Renal pelvis (tissue), 4 donors: Measurements from ENCODE around the gene NELL1. TPM values are rescaled to one million over a fixed set of nuclear protein-coding genes. Genes with fewer than 3 reads are reported as not detected.
A peak's percentile ranks its signal among the peaks of the same experiment; 100 is the strongest.

Experiments
- DNase-seq: peaks from one replicate; pipeline ENCODE4 v3.0.0-alpha.2; 2013
- polyA plus RNA-seq, 3 donors: library from polyadenylated mRNA; unstranded; fragments of 120-200 nt; gene quantifications; one replicate each; pipeline ENCODE4 v1.2.1, GENCODE V29; 2013; ENCODE audit not compliant: insufficient read length in 3 of 3

NELL1 gene
- polyA plus RNA-seq, 3 donors = 1.3 to 2.8 (median 1.8) TPM

GRCh38 chr11:21560466-21560975 is 891.1 kb downstream of the NELL1 start:
- DNase-seq = no peak

GRCh38 chr11:21561581-21561980 is 892.2 kb downstream of the NELL1 start:
- DNase-seq = no peak

GRCh38 chr11:21564095-21564494 is 894.7 kb downstream of the NELL1 start:
- DNase-seq = no peak

GRCh38 chr11:21564833-21565682 is 895.7 kb downstream of the NELL1 start:
- DNase-seq = no peak

GRCh38 chr11:21566521-21567117 is 897.2 kb downstream of the NELL1 start:
- DNase-seq = no peak

- DNase-seq = no peak
Observed at GRCh38 chr11:21567645-21568290, 898.4 kb downstream of the NELL1 start.

- no peak for DNase-seq
Observed at GRCh38 chr11:21572210-21572609, 902.8 kb downstream of the NELL1 start.

GRCh38 chr11:21582791-21583190 is 913.4 kb downstream of the NELL1 start:
- DNase-seq = no peak

- no peak for DNase-seq
Observed at GRCh38 chr11:21588754-21589153, 919.4 kb downstream of the NELL1 start.

- no peak for DNase-seq
Observed at GRCh38 chr11:21602699-21603098, 933.3 kb downstream of the NELL1 start.

- no peak for DNase-seq
Observed at GRCh38 chr11:21603886-21604285, 934.5 kb downstream of the NELL1 start.

GRCh38 chr11:21604564-21604963 is 935.2 kb downstream of the NELL1 start:
- DNase-seq = no peak

GRCh38 chr11:21612326-21612725 is 942.9 kb downstream of the NELL1 start:
- DNase-seq = no peak

GRCh38 chr11:21614961-21615360 is 945.6 kb downstream of the NELL1 start:
- DNase-seq = no peak

- DNase-seq = no peak
Observed at GRCh38 chr11:21615955-21616371, 946.6 kb downstream of the NELL1 start.

GRCh38 chr11:21622566-21622965 is 953.2 kb downstream of the NELL1 start:
- no peak for DNase-seq

- peak; percentile 5 for DNase-seq
Observed at GRCh38 chr11:21622995-21623394, 953.6 kb downstream of the NELL1 start.

Other genes with a start within 250 kb of the NELL1 start
- gene SLC6A5, start 70.0 kb upstream of the NELL1 start, polyA plus RNA-seq = under 1 TPM; 0.11 to 0.34 (median 0.19) TPM